ENCODE measurements around the gene MPST.

MPST gene

GRCh38 chr22:37046589-37046988, 27.0 kb downstream of the MPST start:
- DNase-seq: no peak

- no peak for DNase-seq
Measured at GRCh38 chr22:37047006-37047405, 27.5 kb downstream of the MPST start.

DNA sequence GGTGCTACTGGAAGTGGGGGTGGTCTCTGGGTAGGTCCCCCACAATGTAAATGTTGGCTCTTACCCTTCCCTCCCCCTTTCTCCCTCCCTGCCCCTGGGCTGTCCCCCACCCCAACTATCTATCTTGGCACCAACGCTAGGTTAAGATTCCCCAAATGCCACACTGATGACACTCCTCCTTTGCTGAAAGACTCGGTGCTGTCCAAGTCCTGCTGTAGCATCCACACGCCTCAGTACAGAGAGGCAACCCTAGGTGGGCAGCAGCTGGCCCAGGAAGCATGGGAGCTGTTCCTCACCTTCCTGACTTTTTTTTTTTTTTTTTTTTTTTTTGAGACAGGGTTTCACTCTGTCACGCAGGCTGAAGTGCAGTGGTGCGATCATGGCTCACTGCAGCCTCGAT, 28.6 kb downstream of the MPST start:
- DNase-seq: no peak

- DNase-seq: no peak
Measured at GRCh38 chr22:37049224-37049623, 29.7 kb downstream of the MPST start.

DNA sequence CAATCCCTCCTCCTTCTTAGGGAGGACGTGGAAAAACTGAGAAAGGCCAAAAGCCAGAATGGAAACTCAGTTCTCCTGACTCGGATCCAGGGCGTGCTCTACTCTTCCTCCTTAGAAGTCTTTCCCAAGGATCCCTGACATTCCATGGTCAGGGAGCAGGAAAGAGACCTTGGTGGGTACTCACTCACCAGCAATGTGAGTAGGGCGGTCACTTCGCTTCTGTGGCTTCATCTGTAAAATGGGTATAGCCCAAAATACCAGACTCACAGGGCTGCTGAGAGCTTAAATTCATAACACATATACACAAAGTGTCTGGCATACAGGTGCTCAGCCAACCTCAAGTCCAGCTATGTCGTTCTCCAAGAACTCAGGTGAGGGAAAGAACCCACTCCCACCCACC, 31.4 kb downstream of the MPST start:
- DNase-seq: no peak

- peak; percentile 69 for DNase-seq
Measured at GRCh38 chr22:37051391-37052385, 32.1 kb downstream of the MPST start, which contains the start of gene KCTD17. Gene KCTD17, plus strand, starts transcription at chr22:37051742. Its CDS starts 19 bp downstream, at chr22:37051761.

- no peak for DNase-seq
Measured at GRCh38 chr22:37052386-37053309, 33.1 kb downstream of the MPST start.

GRCh38 chr22:37053310-37054055, 33.9 kb downstream of the MPST start:
- no peak for DNase-seq

DNA sequence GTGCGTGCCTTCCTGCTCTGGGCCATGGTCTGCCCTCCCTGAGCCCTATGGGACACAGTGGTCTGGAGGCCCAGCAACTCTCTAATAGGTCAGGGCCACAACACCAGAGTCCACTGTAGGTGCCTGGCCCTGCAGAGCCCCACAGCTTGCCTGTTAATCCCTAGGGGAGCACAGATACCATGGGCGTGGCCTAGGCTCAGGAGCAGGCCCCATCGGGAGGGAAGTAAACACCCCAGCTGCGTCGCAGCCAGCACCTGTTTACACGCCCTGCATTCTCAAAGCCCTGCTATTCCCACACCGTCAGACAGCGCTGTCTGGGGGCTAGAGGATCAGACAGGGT, 34.5 kb downstream of the MPST start:
- DNase-seq: peak; percentile 44

- DNase-seq: no peak
Measured at GRCh38 chr22:37054600-37055365, 35.2 kb downstream of the MPST start.

GRCh38 chr22:37056246-37056645, 36.7 kb downstream of the MPST start:
- DNase-seq: no peak

- DNase-seq: no peak
Measured at GRCh38 chr22:37057226-37057625, 37.7 kb downstream of the MPST start.

DNA sequence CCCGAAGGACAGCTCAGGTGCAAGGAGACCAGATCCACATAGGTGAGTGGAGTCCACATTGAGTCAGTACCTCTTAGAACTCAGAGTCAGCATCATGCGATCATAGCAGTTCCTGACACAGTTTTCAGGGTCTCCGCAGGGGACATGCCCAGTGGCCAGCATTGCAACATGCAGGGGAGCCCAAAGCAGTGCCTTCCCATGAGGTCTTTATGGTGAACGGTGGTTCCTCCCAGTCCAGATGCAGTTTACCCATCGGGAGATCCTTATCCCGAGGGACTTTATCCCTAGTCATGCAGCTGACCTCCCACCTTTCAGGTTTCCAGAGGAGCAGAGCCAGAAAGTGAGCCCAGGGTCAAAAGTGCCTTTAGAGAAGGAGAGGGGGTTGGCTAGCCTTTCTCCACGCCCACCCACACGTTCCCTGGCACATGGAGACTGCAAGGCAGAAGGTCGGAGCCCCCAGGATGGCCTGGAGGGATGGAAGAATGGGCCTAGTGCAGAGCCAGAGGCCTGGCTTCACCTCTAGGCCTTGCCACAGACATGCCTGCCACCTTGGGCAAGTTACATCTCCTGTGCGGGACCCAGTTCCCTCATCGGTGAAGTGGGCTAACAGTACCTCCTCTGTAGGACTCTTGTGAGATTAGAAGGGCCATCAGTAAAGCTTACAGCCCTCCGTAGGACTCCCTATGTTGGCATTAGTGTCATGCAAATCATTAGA, 38.4 kb downstream of the MPST start:
- DNase-seq: no peak

DNA sequence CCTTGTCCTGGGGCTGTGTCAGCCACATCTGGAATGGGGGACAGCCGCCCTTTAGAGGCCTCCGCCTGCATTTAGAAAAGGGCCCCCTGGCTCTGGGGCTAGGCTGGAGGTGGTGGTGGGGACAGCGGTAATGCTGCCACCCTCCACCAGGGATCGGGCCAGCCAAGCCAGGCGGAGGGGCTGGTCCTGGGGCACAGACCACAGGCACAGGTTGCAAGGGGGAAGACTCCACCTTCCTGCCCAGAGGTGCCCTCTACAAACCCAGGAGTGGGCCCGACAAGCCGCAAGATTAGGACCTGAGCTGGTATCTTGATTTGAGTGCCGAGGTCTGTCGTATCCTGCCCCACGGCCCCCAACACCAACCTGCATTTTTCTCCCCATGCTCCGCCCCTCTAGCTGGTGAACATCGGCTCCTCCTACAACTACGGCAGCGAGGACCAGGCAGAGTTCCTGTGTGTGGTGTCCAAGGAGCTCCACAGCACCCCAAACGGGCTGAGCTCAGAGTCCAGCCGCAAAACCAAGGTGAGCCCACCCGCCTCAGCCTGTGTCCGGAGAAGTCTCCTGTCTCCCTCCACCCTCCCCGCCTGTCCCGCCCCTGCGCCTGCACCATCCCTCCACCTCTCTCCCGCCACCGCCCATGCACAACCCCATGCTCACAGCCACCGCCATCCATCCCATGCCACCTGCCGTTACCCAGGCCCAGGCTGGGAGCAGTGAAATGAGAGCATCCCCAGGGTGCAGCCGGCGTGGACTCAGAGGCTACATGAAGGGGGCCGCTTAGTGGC, 39.6 kb downstream of the MPST start:
- no peak for DNase-seq

- DNase-seq: no peak
Measured at GRCh38 chr22:37059876-37060449, 40.4 kb downstream of the MPST start.

DNA sequence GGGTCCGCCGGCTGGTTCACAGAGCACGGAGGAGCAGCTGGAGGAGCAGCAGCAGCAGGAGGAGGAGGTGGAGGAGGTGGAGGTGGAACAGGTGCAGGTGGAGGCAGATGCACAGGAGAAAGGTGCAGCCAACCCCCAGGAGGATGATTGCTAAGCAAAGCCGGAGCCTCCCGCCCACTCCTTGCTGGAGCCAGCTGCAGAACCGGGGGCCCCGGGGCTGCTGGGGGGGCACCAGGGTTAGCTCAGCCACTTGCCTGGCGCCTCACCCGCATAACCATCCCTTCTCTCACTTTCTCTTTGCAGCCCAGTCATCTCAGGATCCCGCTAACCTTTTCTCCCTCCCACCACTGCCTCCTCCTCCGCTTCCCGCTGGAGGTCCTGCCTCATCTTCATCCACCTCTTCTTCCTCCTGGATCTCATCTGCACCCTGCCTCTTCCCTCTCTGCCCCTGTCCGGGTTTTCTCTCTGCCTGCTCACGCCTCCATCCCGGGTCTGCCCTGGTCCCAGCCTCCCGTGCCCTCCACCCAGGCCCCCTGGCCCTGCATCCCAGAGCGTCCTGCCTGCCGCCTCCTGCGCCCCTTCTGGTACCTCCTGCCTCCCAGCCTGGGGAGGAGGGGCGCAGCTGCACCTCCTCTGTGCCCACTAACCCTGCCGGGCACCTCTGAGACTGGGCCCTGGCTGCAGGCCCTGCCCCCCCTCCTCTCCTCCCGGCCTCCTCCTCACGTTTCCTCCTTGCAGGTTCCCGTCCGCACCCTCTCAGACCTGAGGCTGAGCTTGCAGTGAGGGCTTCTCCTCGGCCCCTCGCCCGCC, 41.5 kb downstream of the MPST start:
- DNase-seq: peak; percentile 52

- DNase-seq: no peak
Measured at GRCh38 chr22:37061611-37062375, 42.3 kb downstream of the MPST start.

DNA sequence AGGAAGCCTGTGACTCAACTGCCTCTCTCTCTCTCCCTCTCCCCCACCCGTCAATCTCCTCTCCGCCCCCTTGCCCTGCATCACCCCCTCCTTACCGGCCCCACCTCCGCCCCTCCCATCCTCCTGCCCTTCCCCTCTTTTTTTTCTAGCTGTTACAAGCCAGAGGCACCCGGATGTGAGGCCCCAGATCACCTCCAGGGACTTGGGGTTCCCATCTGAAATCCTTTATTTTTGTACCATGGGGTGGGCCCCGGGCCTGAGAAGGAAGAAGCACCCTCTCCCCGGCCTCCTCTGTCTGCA, 42.8 kb downstream of the MPST start:
- no peak for DNase-seq

Data from NCI-H1436 (cell line).